Esophagus mucosa (tissue), 1 donor: ENCODE results near the gene C19orf81. TPM values are rescaled to one million over a fixed set of nuclear protein-coding genes. Genes with fewer than 3 reads are reported as not detected.
A peak's percentile ranks its signal among the peaks of the same experiment; 100 is the strongest.

ENCODE experiments used
- ATAC-seq: fragments of 200-7000 bp; cut with Tn5 transposase; one replicate; pipeline ENCODE4 v1.9.1; 2020
- total RNA-seq: library from RNA; stranded (reverse); gene quantifications from one replicate; pipeline ENCODE4 v1.2.4, GENCODE V29; 2023
- donor health status: DM: yes; HTN: yes; CAD: no.

The C19orf81 gene
- total RNA-seq, 1 donor from 2014 or later: not detected

DNA sequence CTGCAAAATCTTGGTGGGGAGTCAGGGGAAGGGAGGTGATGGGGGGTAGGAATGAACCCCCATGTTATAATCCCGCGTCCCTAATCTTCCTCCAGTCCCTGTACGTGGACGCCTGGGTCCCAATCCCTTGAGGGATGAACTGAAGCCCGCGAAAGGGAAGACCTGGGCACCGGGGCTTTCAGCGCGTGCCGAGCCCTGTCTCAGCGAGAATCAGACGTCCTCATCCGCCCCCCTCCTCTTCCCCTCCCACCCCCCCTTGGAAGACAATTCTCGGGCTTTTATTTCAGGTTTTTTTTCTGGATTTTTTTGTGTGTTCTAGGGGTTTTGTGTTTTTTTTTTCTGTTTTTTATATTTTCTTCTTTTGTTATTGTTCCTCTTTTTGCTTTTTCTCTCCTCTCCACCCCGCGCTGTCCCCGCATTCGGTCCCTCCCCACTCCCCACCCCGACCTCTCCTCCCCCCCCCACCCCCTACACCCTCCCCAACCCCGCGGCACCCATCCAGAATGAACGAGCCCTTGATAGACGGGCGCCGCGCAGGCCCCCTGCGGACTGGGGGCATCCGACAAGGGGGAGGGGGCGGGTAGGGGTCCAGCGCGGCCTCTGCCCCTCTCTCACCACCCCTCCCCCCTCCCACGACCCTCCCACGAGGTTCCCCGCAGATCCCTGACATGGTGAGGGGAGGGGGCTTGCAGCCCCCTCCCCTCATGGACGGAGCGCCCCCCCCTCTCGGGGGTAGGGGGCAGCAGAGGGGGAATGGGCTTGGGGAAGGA lies 10.3 kb downstream of the C19orf81 start:
- ATAC-seq: no peak

GRCh38 chr19:50660088-50660366 lies 10.8 kb downstream of the C19orf81 start:
- no peak for ATAC-seq

GRCh38 chr19:50661023-50661422 lies 11.8 kb downstream of the C19orf81 start:
- no peak for ATAC-seq

DNA sequence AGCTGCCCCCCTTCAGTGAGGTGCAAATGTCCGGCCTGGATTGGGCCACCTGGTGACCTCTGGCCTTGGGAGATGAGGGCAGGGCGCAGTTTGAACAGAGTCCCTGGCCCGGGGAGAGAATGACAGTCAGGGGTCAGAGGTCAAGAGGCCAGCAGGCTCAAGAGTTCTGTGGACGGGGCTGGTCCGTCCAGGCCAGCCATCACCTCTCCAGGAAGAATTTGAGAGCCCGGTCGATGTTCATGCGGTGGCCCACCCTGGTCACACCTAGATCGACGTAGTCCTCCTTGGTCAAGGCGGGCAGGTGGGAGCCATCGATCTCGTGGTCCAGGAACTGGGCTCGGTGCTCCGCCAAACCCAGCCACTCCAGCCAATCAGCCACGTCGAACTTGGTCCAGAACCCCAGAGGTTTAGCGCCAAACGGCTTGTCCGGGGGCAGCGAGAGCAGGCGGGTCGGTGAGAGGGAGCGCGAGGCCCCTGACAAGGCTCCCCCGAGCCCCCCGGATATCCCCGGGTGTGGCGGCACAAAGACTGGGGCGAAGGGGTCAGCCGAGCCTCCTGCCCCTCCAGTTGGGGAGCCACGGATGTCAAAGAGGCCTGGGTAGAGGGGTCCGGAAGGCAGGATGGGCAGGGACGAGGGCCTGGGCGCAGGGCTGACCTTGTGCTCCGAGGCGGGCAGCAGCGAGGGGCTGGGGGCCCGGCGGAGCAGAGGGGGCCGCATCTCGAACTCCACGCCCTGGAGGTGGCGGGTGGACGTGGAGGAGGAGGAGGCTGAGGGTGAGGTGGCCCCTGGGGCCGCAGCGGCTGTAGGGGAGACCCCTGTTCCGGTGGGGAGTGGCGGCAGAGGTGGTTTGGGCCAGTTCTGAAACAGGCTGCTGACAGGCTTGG lies 12.8 kb downstream of the C19orf81 start:
- no peak for ATAC-seq

DNA sequence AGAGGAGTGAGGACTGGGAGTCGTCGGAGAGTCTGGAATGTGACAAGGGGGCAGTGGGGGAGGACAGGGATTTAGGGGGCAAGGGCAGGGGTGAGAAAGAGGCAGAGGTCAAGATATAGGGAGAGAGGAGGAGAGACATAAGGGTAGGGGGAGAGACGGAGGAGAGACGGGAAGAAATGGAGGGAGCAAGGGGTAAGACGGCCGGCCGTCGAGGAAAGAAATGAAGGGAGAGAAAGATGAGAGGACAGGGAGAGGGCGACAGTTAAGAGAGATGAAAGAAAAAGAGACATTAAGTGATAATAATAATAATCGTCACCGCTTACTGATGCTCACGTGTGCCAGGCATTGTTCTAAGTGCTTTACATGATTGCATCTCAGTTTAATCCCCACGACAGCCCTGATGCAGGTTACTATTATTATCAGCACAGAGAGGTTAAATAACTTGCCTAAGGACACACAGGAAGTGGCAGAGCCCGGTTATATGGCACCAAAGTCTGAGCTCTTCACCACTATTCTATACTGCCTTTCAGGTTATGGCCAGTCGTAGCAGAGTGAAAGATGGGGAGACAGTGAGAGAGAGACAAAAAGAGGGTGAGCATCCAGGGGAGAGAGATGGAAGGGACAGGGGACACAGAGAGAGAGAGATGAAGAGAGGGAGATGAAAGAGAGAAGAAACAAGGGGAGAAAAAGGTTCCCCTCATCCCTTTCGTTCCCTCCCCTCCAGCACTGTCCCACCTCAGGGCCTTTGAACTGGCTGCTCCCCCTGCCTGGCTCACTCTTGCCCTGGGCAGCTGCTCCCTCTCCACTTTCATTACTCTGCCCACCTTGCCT lies 13.6 kb downstream of the C19orf81 start:
- ATAC-seq: no peak

DNA sequence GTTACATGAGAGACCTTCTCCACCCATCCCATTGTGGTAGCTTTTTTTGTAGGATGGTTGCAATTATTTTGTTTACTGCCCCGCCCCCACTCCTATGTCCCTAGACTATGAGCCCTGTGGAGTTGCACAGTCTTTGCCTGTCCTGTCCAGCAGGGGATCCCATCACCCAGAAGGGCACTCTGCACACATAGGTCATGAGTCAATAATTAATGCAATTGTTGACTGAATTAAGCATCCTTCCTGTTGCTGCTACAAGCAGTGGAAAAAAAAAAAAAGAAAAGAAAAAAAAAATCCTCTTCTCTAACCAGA lies 14.2 kb downstream of the C19orf81 start:
- no peak for ATAC-seq

GRCh38 chr19:50664204-50664603 lies 15.0 kb downstream of the C19orf81 start:
- no peak for ATAC-seq

DNA sequence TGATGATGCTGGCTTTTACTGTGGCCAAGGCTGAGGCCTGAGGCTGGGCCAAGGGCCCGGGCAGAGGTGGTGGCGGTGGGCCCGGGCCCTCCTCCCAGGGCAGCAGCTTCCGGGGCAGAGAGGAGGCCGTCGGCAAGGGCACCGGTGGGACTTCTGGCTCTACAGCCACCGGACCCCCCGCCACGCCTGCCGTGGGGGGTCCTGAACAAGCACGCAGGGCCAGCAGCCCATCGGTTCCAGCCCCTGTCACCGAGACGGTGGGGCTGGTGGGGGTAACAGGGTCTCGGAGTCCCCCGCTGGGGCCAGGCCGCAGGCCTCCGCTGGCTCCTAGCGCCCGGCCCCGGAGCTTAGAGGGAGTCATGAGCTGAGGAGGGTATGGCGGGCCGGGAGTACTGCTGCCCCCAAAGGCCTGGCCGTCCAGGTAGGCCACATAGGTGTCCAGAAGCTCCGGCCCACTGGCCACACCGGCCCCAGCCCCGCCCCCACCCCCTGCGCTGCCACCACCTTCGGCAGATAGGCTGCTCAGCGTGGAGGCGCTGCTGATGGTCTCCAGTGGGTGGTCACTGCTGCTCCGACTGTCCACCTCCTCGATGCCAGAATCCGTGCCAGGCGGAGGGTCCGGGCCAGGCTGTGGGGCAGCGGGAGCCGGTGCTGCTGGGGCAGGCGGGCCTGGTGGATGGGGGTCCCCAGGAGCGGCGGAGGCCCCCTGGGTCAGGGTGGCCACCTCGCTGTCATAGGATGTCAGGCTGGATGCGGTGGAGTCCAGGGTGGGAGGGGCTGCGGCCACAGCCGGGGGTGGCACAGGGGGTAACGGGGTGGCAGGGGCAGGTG lies 17.3 kb downstream of the C19orf81 start:
- peak; percentile 17 for ATAC-seq

- ATAC-seq: no peak
Measured at GRCh38 chr19:50667177-50667758, 18.0 kb downstream of the C19orf81 start.

- ATAC-seq: no peak
Measured at GRCh38 chr19:50667759-50668231, 18.6 kb downstream of the C19orf81 start.

GRCh38 chr19:50668416-50668815 lies 19.2 kb downstream of the C19orf81 start:
- no peak for ATAC-seq

DNA sequence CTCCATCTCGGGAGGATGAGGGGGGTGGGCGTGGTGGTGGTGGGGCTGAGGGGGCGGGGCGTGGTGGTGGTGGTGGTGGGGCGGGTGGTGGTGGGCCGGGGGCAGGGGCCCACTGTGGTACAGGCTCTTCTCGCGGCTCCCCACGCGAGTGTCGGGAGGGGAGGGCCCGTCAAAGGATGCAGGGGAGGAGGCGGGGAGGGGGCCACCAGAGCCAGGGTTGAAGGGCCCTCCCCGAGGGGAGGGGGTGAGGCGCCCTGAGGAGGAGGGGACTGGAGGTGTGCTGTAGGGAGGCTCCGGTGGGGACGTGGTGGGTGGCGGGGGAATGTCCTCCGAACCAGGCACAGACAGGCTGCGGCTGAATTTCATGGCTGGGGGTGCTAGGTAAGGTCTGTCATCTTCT lies 19.6 kb downstream of the C19orf81 start:
- no peak for ATAC-seq

DNA sequence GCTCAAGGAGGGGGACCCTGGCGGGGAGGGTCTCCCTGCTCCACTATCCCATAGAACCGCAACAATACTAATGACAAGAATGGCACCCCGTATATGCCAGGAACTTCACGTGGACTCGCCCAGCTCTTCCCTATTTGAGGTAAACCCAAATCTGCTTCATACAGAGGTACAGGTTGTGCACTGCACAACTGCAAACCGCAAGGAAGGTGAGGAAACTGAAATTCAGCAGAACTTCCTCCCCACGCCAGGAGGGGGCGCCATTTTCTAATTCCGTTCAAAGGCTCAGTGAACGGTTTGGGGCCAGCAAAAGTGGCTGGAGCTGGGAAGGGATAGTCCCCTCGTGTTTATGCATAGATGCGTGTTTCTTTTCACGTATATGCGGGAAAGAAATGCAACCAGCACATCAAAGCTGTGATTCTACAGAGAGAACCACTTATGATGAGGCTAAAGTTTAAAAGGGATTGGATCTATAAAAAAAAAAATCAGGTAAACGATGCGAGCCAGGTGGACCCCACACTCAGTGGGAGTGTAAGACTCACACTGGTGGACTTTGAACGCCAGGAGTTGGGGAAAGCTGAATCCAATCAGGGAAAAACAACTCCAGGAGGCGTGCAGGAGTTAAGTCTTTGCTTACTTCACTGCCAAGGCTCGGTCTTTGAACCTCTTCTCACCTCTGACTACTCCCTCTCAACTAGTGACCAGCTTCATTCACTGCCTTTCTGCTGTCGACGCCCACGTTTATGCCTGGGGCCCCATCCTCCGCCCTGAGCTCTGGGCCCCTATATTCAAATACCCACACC lies 20.3 kb downstream of the C19orf81 start:
- no peak for ATAC-seq

DNA sequence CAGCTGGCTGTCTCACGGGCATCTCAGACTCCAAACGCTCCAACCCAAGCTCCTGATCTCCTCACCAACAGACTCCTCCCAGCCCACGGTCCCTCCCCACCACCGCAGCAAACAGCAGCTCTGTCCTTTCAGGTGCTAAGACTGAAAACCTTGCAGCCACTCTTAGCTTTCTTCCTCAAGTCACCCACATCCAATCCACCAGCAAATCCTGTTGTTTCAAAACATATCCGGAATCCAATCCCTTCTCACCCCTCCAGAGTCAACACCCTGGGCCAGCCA lies 20.8 kb downstream of the C19orf81 start:
- no peak for ATAC-seq

DNA sequence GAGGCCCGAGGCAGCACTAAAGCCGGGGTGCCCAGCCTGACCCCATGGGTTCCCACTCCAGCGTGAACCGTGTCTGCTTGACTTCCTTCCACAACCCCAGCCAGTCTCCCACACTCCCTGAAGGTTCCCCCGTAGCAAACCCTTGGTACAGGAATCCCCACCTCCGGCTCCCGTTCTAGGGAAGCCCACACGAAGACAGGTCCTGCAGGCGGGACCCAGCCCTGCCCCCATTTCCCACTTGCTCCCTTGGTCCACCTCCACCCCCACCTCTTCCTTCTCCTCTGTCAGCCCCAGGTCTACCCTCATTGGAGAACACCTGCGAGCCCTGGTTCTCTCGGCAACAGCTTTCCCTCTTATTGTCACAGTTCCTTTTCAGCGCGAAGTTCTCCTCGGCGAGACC lies 23.9 kb downstream of the C19orf81 start:
- ATAC-seq: no peak

GRCh38 chr19:50676625-50677197 lies 27.5 kb downstream of the C19orf81 start:
- ATAC-seq: no peak

- no peak for ATAC-seq
Measured at GRCh38 chr19:50677636-50678035, 28.4 kb downstream of the C19orf81 start.

GRCh38 chr19:50678323-50678722 lies 29.1 kb downstream of the C19orf81 start:
- ATAC-seq: no peak

DNA sequence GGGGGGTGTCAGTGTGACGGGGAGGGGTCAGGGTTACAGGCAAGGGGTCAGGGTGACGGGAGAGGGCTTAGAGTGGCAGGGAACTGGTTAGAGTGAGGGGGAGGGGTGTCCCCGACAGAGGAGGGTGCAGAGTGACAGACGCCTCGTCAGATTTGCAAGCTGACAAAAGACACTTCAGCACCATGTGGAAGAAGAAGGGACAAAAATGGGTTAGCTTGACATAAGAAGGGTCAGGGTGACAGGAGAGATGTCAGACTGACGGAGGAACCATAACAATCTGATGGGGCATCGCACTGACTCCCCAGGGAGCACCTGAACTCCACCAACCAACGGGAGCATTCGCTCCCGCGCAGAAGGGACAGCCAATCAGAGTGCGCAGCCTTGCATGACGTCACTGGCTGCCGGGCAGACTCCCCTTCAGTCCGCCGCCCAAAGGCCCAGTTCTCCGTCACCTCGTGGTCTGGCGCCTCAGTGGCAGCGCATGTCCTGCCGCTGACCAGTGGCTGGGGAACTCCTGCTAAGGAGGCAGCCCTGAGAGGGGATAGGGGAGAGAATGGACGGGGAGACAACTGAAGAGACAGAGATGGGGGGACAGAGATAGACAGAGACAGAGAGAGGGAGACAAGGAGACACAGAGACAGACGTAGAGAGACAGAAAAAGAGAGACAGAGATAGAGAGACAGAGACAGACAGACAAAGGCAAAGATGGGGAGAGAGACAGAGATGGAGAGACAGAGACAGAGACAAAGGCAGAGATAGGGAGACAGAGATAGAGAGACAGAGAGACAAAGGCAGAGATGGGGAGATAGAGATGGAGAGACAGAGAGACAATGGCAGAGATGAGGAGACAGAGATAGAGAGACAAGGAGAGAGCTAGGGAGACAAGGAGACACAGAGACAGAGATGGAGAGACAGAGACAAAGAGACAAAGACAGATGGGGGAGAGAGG lies 30.2 kb downstream of the C19orf81 start:
- peak; percentile 77 for ATAC-seq
